ENCODE data around the gene TPCN1. TPM values are rescaled to one million over a fixed set of nuclear protein-coding genes. Genes with fewer than 3 reads are reported as not detected.

Gene TPCN1
- total RNA-seq, 1 donor from 2014 or later, result 51.9 TPM

GRCh38 chr12:113341535-113341934 is 120.3 kb downstream of the TPCN1 start:
- DNase-seq, result no peak
- no peak overlapping the region for H3K27ac ChIP-seq
- H3K36me3 ChIP-seq, result no peaks in the 10 kb centered on the region
- TF ChIP-seq CTCF (IDR thresholded peaks at IDR 0.05), result no peak
- H3K4me3 ChIP-seq, result no peak overlapping the region
- no peaks in the 10 kb centered on the region for H3K27me3 ChIP-seq
- no peaks in the 10 kb centered on the region for H3K9me3 ChIP-seq
- no peaks in the 10 kb centered on the region for H3K4me1 ChIP-seq
- intact Hi-C loops (cut with DNase I), result no loop called here
- peak; percentile 62 for ATAC-seq

- H3K36me3 ChIP-seq, result no peaks in the 10 kb centered on the region
- H3K27me3 ChIP-seq, result no peaks in the 10 kb centered on the region
- no peaks in the 10 kb centered on the region for H3K9me3 ChIP-seq
- no peak overlapping the region for H3K27ac ChIP-seq
- intact Hi-C loops (cut with DNase I), result no loop called here
- ATAC-seq, result no peak
- DNase-seq, result no peak
- no peak for TF ChIP-seq CTCF (IDR thresholded peaks at IDR 0.05)
- H3K4me3 ChIP-seq, result no peak overlapping the region
- H3K4me1 ChIP-seq, result no peaks in the 10 kb centered on the region
Measured at GRCh38 chr12:113345318-113345717, 124.1 kb downstream of the TPCN1 start.

DNA sequence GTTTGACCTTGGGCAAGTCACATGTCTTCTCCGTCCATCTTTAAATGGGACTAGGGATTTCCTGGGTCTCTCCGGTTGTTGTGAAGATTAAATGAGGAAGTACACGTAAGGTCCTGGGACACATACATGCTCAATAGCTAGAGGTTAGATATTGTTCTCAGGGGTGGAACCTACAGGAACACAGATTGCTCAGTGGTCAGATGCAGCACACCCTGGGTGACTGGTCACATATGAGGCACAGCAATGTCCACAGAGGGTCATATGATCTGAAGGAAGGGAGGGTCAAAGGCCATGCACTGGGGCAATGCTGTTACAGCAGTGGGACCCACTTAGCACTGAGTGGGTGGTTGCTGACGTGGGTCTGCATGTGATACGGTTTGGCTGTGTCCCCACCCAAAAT is 125.1 kb downstream of the TPCN1 start:
- H3K4me1 ChIP-seq, result no peaks in the 10 kb centered on the region
- H3K27ac ChIP-seq, result no peak overlapping the region
- no peaks in the 10 kb centered on the region for H3K36me3 ChIP-seq
- no peaks in the 10 kb centered on the region for H3K27me3 ChIP-seq
- intact Hi-C loops (cut with DNase I), result no loop called here
- no peaks in the 10 kb centered on the region for H3K9me3 ChIP-seq
- TF ChIP-seq CTCF (IDR thresholded peaks at IDR 0.05), result no peak
- no peak overlapping the region for H3K4me3 ChIP-seq
- ATAC-seq (peak; percentile 86), DNase-seq (no peak)

GRCh38 chr12:113347107-113347506 is 125.8 kb downstream of the TPCN1 start:
- no peaks in the 10 kb centered on the region for H3K4me1 ChIP-seq
- intact Hi-C loops (cut with DNase I), result no loop called here
- ATAC-seq, result no peak

DNA sequence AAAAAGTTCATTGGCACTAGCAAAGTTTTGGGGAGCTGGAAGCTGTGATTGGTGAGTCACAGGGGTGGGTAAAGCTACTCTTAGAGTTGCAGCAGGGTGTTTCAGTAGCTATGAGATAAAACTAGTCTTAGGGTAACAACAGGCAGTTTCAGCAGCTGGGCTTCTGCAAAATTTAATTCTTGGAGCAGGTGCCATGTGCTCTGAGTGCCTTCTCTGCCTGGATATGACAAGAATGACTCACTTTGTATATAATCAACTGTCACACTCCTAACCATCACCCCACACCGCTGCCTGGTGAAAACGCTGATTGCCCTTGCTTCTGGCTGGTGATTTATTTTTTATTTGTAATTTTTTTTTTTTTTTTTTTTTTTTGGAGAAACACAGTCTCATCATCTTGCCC is 126.6 kb downstream of the TPCN1 start:
- no peaks in the 10 kb centered on the region for H3K9me3 ChIP-seq
- DNase-seq (no peak), ATAC-seq (no peak)
- H3K27me3 ChIP-seq, result no peaks in the 10 kb centered on the region
- no peak for TF ChIP-seq CTCF (IDR thresholded peaks at IDR 0.05)
- no peaks in the 10 kb centered on the region for H3K36me3 ChIP-seq
- intact Hi-C loops (cut with DNase I), result no loop called here
- H3K27ac ChIP-seq, result no peak overlapping the region
- H3K4me1 ChIP-seq, result no peaks in the 10 kb centered on the region
- no peak overlapping the region for H3K4me3 ChIP-seq

More at GRCh38 chr12:113347107-113347506, 125.8 kb downstream of the TPCN1 start:
- TF ChIP-seq CTCF (IDR thresholded peaks at IDR 0.05), result no peak
- no peak for DNase-seq
- Histone ChIP-seq H3K9me3 (no peaks in the 10 kb centered on the region), H3K4me3 (no peak overlapping the region), H3K36me3 (no peaks in the 10 kb centered on the region), H3K27ac (no peak overlapping the region), H3K27me3 (no peaks in the 10 kb centered on the region)

Small RNA genes lying within 50 kb of the gene (microRNA-seq; reads per million reads assigned to microRNA genes)
- gene MIR6762 (ENCODE audit: borderline microRNAs expressed), result not detected

Other genes with a start within 250 kb of the TPCN1 start
- 57.7 TPM for gene OAS2, start 242.9 kb upstream of the TPCN1 start, total RNA-seq
- gene DTX1, start 164.7 kb upstream of the TPCN1 start, total RNA-seq, result 5.1 TPM
- 0.26 TPM for gene RASAL1, start 85.7 kb upstream of the TPCN1 start, total RNA-seq
- not detected for gene CFAP73, start 71.7 kb upstream of the TPCN1 start, total RNA-seq
- gene DDX54, start 36.0 kb upstream of the TPCN1 start, total RNA-seq, result 55.8 TPM
- gene RITA1, start 35.7 kb upstream of the TPCN1 start, total RNA-seq, result 16.4 TPM
- 42.8 TPM for gene SLC8B1, start 113.6 kb downstream of the TPCN1 start, total RNA-seq
- 41.0 TPM for gene PLBD2, start 137.1 kb downstream of the TPCN1 start, total RNA-seq
- gene SDS, start 182.4 kb downstream of the TPCN1 start, total RNA-seq, result 2.4 TPM
- gene SDSL, start 200.9 kb downstream of the TPCN1 start, total RNA-seq, result 10.7 TPM

Data from upper lobe of right lung (tissue), 1 donor.